Spleen (tissue), 7 donors: ENCODE measurements around the gene RAB11FIP5.

Experiments used
- CTCF ChIP-seq, 11 experiments: fragments of 200-600 bp in 7 of 11; fragments of 450-650 bp in 4 of 11; sonication (generic) in 4 of 11; IDR thresholded peaks in 8 of 11; conservative IDR thresholded peaks in 3 of 11; 1 replicate in 7 of 11; 2 replicates in 4 of 11; pipeline versions ENCODE4 v1.4.0 to v1.8.0; 2016 to 2021; ENCODE audit warnings: antibody characterized with exemption in 11 of 11, inconsistent platforms in 4 of 11, mild to moderate bottlenecking in 1 of 11
- POLR2A ChIP-seq, 3 donors: fragments of 450-650 bp; IDR thresholded peaks; one replicate each; pipeline ENCODE4 v1.5.1; 2017; ENCODE audit warnings: antibody characterized with exemption in 3 of 3, mild to moderate bottlenecking in 1 of 3
- donor health status: DM: no; HTN: no; CAD: no; lungs with moderate emphysema.
- donor health status: DM: no; HTN: no; CAD: no.
- donor health status: DM: no; HTN: no; CAD: no.

- TF ChIP-seq CTCF (IDR thresholded peaks at IDR 0.05 in 8 of 11, conservative IDR thresholded peaks at IDR 0.05 in 3 of 11) (no peak), POLR2A (IDR thresholded peaks at IDR 0.05) (no peak)
Measured at GRCh38 chr2:73112026-73112912, 479 bp downstream of the RAB11FIP5 start.
